H9 (cell line): Measurements from ENCODE around the gene NTRK2. TPM values are rescaled to one million over a fixed set of nuclear protein-coding genes. Genes with fewer than 3 reads are reported as not detected.

Experiments used
- DNase-seq: peaks from one replicate; pipeline ENCODE4 v3.0.0-alpha.2; 2017
- H2AFZ ChIP-seq: one replicate; pipeline ENCODE4 v1.6.1; 2013; ENCODE audit warnings: mild to moderate bottlenecking, low read length, control low read depth, moderate library complexity
- H2AK5ac ChIP-seq: 2 replicates; pipeline ENCODE4 v1.6.1; 2013; ENCODE audit warnings: low read length, control low read depth, mixed read lengths; ENCODE audit not compliant: insufficient read length
- H2BK120ac ChIP-seq: one replicate; pipeline ENCODE4 v1.6.1; 2013; ENCODE audit warnings: low read depth, mild to moderate bottlenecking, low read length, control low read depth, inconsistent platforms; ENCODE audit not compliant: poor library complexity, severe bottlenecking
- H2BK12ac ChIP-seq: 2 replicates; pipeline ENCODE4 v1.6.1; 2013; ENCODE audit warnings: low read length, control low read depth, mixed read lengths, low read depth; ENCODE audit not compliant: insufficient read length
- H2BK15ac ChIP-seq: 2 replicates; pipeline ENCODE4 v1.6.1; 2013; ENCODE audit warnings: low read depth, low read length, control low read depth
- H2BK20ac ChIP-seq: one replicate; pipeline ENCODE4 v1.6.1; 2013; ENCODE audit warnings: low read depth, mild to moderate bottlenecking, low read length, control low read depth, inconsistent platforms; ENCODE audit not compliant: poor library complexity, severe bottlenecking
- H2BK5ac ChIP-seq: 2 replicates; pipeline ENCODE4 v1.6.1; 2013; ENCODE audit warnings: low read length, control low read depth, mixed read lengths; ENCODE audit not compliant: insufficient read length
- H3K14ac ChIP-seq: 2 replicates; pipeline ENCODE4 v1.6.1; 2013; ENCODE audit warnings: low read length, control low read depth; ENCODE audit not compliant: insufficient read depth
- H3K18ac ChIP-seq: 2 replicates; pipeline ENCODE4 v1.6.1; 2013; ENCODE audit warnings: low read depth, mild to moderate bottlenecking, mixed read lengths, low read length, control low read depth; ENCODE audit not compliant: insufficient read length
- H3K23ac ChIP-seq: 2 replicates; pipeline ENCODE4 v1.6.1; 2013; ENCODE audit warnings: low read length, control low read depth, mixed read lengths, low read depth; ENCODE audit not compliant: insufficient read length
- H3K23me2 ChIP-seq: 2 replicates; pipeline ENCODE4 v1.6.1; 2013; ENCODE audit warnings: low read depth, mild to moderate bottlenecking, mixed read lengths, low read length, control low read depth; ENCODE audit not compliant: insufficient read length, poor library complexity, severe bottlenecking
- H3K27ac ChIP-seq: 2 replicates; pipeline ENCODE4 v1.5.1; 2013; ENCODE audit warnings: low read length, control low read depth, mixed read lengths, low read depth; ENCODE audit not compliant: insufficient read length
- H3K27me3 ChIP-seq: 2 replicates; pipeline ENCODE4 v1.6.1; 2013; ENCODE audit warnings: low read length, control low read depth, inconsistent platforms; ENCODE audit not compliant: insufficient read depth
- H3K4ac ChIP-seq: 2 replicates; pipeline ENCODE4 v1.6.1; 2013; ENCODE audit warnings: low read depth, mild to moderate bottlenecking, control low read depth, inconsistent platforms, low read length, moderate library complexity
- H3K4me1 ChIP-seq: 2 replicates; pipeline ENCODE4 v1.6.1; 2013; ENCODE audit warnings: low read length, control low read depth, inconsistent platforms; ENCODE audit not compliant: insufficient read depth
- H3K4me2 ChIP-seq: 2 replicates; pipeline ENCODE4 v1.6.1; 2013; ENCODE audit warnings: low read length, control low read depth, mixed read lengths; ENCODE audit not compliant: insufficient read length, insufficient read depth
- H3K56ac ChIP-seq: 2 replicates; pipeline ENCODE4 v1.6.1; 2013; ENCODE audit warnings: low read depth, mild to moderate bottlenecking, mixed read lengths, low read length, control low read depth; ENCODE audit not compliant: insufficient read length
- H3K79me1 ChIP-seq: 2 replicates; pipeline ENCODE4 v1.6.1; 2013; ENCODE audit warnings: low read depth, mild to moderate bottlenecking, moderate library complexity, low read length, control low read depth, inconsistent platforms; ENCODE audit not compliant: insufficient read depth, poor library complexity, severe bottlenecking
- H3K79me2 ChIP-seq: 2 replicates; pipeline ENCODE4 v1.6.1; 2013; ENCODE audit warnings: low read length, control low read depth, inconsistent platforms; ENCODE audit not compliant: insufficient read depth
- H3K9ac ChIP-seq: 2 replicates; pipeline ENCODE4 v1.6.1; 2013; ENCODE audit warnings: low read length, control low read depth, mixed read lengths; ENCODE audit not compliant: insufficient read length; ENCODE audit errors: extremely low read depth
- H3K9me3 ChIP-seq: one replicate; pipeline ENCODE4 v1.6.1; 2013; ENCODE audit warnings: low read depth, low read length, inconsistent platforms; ENCODE audit not compliant: control insufficient read depth
- H3T11ph ChIP-seq: one replicate; pipeline ENCODE4 v1.6.1; 2013; ENCODE audit warnings: mild to moderate bottlenecking, low read length, control low read depth, inconsistent platforms
- H4K20me1 ChIP-seq: one replicate; pipeline ENCODE4 v1.6.1; 2013; ENCODE audit not compliant: control insufficient read depth, insufficient read length, insufficient read depth
- H4K5ac ChIP-seq: 2 replicates; pipeline ENCODE4 v1.6.1; 2013; ENCODE audit warnings: low read depth, mild to moderate bottlenecking, mixed read lengths, low read length, control low read depth; ENCODE audit not compliant: insufficient read length
- H4K8ac ChIP-seq: replicated peaks from 2 replicates; pipeline ENCODE4 v1.6.1; 2013; ENCODE audit warnings: low read length, control low read depth, mixed read lengths, low read depth; ENCODE audit not compliant: insufficient read length
- H4K91ac ChIP-seq: 2 replicates; pipeline ENCODE4 v1.6.1; 2013; ENCODE audit warnings: low read depth, mild to moderate bottlenecking, moderate library complexity, mixed read lengths, low read length, control low read depth; ENCODE audit not compliant: insufficient read length
- H3K27ac Mint-ChIP-seq, 3 experiments: 2 replicates in 2 of 3; 3 replicates in 1 of 3; pipeline ENCODE4 v1.8.0; 2020 to 2021; ENCODE audit warnings: mixed read lengths in 3 of 3, mild to moderate bottlenecking in 1 of 3, moderate library complexity in 1 of 3
- H3K27me3 Mint-ChIP-seq: 2 replicates; pipeline ENCODE4 v1.8.0; 2021; ENCODE audit warnings: low read depth, mild to moderate bottlenecking, moderate library complexity, mixed read lengths
- H3K36me3 Mint-ChIP-seq, 3 experiments: 2 replicates in 2 of 3; 3 replicates in 1 of 3; pipeline ENCODE4 v1.8.0; 2020 to 2021; ENCODE audit warnings: low read depth in 3 of 3, mixed read lengths in 3 of 3; ENCODE audit not compliant: insufficient read depth in 1 of 3
- H3K4me1 Mint-ChIP-seq, 2 experiments: 2 replicates each; pipeline ENCODE4 v1.8.0; 2020; ENCODE audit warnings: mixed read lengths in 2 of 2
- H3K4me3 Mint-ChIP-seq, 2 experiments: 2 replicates in 1 of 2; 3 replicates in 1 of 2; pipeline ENCODE4 v1.8.0; 2020 to 2021; ENCODE audit warnings: mild to moderate bottlenecking in 2 of 2, mixed read lengths in 2 of 2, moderate library complexity in 1 of 2
- H3K9me3 Mint-ChIP-seq, 2 experiments: 2 replicates in 1 of 2; 3 replicates in 1 of 2; pipeline ENCODE4 v1.8.0; 2020; ENCODE audit warnings: mild to moderate bottlenecking in 2 of 2, mixed read lengths in 2 of 2, moderate library complexity in 1 of 2
- WGBS: extraction: QIAGEN DNeasy Blood & Tissue Kit; methylation state at CpG from one replicate; pipeline ENCODE4 v1.1.7; 2013; ENCODE audit warnings: missing lambda C conversion rate, low lambda C conversion rate, mixed read lengths; ENCODE audit not compliant: insufficient read length; ENCODE audit errors: extremely low coverage; 5-methylcytosine and 5-hydroxymethylcytosine counted together
- total RNA-seq: library from RNA; stranded (reverse); gene quantifications from 2 replicates; pipeline ENCODE4 v1.2.1, GENCODE V29; 2021
- TF ChIP-seq, protein P1 (sequence below): fragments of 200-600 bp; sonication (generic); conservative IDR thresholded peaks from 3 replicates; pipeline ENCODE4 v1.8.0; 2021; ENCODE audit warnings: antibody characterized with exemption, mild to moderate bottlenecking

The NTRK2 gene
- total RNA-seq, 1 experiment from 2014 or later: 0.02 TPM

DNA sequence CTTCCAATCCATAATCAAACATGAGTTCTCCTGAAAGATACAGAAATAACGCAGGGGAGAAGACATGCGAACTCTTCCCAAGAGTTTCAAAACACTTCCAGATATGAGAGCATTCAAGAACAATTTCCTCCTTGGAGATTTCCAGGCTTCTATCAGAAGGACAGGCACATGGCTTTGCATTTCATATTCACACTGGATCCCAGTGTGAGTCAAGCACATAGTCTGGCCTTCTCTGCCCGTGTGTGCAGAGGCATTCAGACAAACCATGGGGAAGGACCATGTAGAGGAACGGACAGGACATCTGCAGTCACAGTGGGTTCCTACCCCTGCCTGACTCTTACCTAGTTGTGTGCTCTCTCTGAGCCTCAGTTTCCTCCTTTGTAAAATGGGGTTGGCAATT lies 384.5 kb downstream of the NTRK2 start:
- Histone ChIP-seq H3K14ac (no peak overlapping the region), H3K9ac (no peak overlapping the region), H4K20me1 (no peaks in the 10 kb centered on the region), H3K4ac (no peak overlapping the region), H3T11ph (no peak overlapping the region), H2BK12ac (no peak overlapping the region), H3K4me2 (no peak overlapping the region), H3K9me3 (no peaks in the 10 kb centered on the region), H4K91ac (no peak overlapping the region), H3K23ac (no peak overlapping the region), H3K79me2 (no peaks in the 10 kb centered on the region), H3K23me2 (no peaks in the 10 kb centered on the region), H3K27ac (no peak overlapping the region), H3K79me1 (no peaks in the 10 kb centered on the region), H2BK20ac (no peak overlapping the region), H2AK5ac (no peak overlapping the region), H3K4me1 (no peaks in the 10 kb centered on the region), H3K56ac (no peak overlapping the region), H4K5ac (no peak overlapping the region), H3K18ac (no peak overlapping the region), H2AFZ (no peak overlapping the region), H2BK15ac (no peak overlapping the region), H4K8ac (no peak overlapping the region), H3K27me3 (no peaks in the 10 kb centered on the region), H2BK120ac (no peak overlapping the region), H2BK5ac (no peak overlapping the region)
- DNase-seq: no peak
- Mint-ChIP-seq H3K36me3 (peaks cover 0 to 3% (median 0%) of the 10 kb centered on the region in 3 experiments; a peak in 2 of 7 replicates), H3K4me1 (peaks cover 6% of the 10 kb centered on the region in 2 experiments), H3K9me3 (no peaks in the 10 kb centered on the region), H3K4me3 (no peak overlapping the region), H3K27ac (no peak overlapping the region), H3K27me3 (peaks cover 1% of the 10 kb centered on the region; the same call in 1 of the 2 replicates)
- no CpG with 5 or more reads among the region's 4 CpGs for WGBS
- TF ChIP-seq, protein P1, sequence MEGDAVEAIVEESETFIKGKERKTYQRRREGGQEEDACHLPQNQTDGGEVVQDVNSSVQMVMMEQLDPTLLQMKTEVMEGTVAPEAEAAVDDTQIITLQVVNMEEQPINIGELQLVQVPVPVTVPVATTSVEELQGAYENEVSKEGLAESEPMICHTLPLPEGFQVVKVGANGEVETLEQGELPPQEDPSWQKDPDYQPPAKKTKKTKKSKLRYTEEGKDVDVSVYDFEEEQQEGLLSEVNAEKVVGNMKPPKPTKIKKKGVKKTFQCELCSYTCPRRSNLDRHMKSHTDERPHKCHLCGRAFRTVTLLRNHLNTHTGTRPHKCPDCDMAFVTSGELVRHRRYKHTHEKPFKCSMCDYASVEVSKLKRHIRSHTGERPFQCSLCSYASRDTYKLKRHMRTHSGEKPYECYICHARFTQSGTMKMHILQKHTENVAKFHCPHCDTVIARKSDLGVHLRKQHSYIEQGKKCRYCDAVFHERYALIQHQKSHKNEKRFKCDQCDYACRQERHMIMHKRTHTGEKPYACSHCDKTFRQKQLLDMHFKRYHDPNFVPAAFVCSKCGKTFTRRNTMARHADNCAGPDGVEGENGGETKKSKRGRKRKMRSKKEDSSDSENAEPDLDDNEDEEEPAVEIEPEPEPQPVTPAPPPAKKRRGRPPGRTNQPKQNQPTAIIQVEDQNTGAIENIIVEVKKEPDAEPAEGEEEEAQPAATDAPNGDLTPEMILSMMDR: no peak
